Memory B cell (primary cell): Measurements from ENCODE around the gene LARP4.
"Not testable (repeated sequence)": the region's sequence is repeated elsewhere in the genome, so short reads cannot be mapped to it uniquely, and the experiment has no call there.

Source experiments
- ATAC-seq: fragments of 150-1000 bp; cut with Tn5 transposase; 2 replicates; pipeline ENCODE4 v1.10.0; 2021; ENCODE audit warnings: low read depth, mild to moderate bottlenecking, moderate library complexity
- DNase-seq, 2 donors: peaks; one replicate each; pipeline ENCODE4 v3.0.0; 2022; ENCODE audit warnings: low spot score in 2 of 2
- H3K27ac Mint-ChIP-seq: one replicate; pipeline ENCODE4 v1.8.0; 2022; ENCODE audit warnings: mild to moderate bottlenecking, moderate library complexity, mixed read lengths
- H3K27me3 Mint-ChIP-seq: one replicate; pipeline ENCODE4 v1.8.0; 2022; ENCODE audit warnings: mixed read lengths
- H3K36me3 Mint-ChIP-seq: one replicate; pipeline ENCODE4 v1.8.0; 2022; ENCODE audit warnings: mild to moderate bottlenecking, mixed read lengths
- H3K4me1 Mint-ChIP-seq: one replicate; pipeline ENCODE4 v1.8.0; 2022; ENCODE audit warnings: mixed read lengths
- H3K4me3 Mint-ChIP-seq: one replicate; pipeline ENCODE4 v1.8.0; 2022; ENCODE audit warnings: mild to moderate bottlenecking, moderate library complexity, mixed read lengths
- H3K9me3 Mint-ChIP-seq: one replicate; pipeline ENCODE4 v1.8.0; 2022; ENCODE audit warnings: mixed read lengths

LARP4 gene

DNA sequence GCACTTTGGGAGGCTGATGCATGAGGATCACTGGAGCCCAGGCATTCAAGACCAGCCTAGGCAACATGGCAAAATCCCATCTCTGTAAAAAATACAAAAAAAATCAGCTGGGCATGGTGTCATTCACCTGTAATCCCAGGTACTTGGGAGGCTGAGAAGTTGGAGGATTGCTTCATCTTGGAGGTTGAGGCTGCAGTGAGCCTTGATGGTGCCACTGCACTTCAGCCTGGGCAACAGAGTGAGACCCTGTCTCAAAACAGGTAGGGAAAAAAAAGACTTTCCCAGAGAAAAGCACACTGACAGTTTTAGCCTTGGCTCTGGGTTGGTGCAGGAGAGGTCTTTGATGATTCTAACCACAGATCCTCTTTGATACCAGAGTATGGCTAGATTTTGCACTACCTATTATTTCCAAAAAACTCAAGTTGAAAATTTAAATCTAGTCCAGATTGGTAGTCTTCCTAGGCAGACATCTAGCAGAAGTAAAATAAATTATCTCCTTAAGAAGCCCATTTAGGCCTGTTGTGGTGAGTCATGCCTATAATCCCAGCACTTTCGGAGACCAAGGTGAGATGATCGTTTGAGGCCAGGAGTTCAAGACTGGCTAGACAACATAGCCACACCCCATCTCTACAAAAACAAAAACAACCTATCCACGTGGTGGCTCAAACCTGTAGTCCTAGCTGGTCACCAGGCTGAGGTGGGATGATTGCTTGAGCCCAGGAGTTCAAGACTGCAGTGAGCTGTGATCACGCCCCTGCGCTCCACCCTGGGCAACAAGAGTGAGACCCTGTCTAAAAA lies 18.6 kb downstream of the LARP4 start:
- DNase-seq (no peak), ATAC-seq (no peak)
- Mint-ChIP-seq H3K27me3 (no peaks in the 10 kb centered on the region), H3K9me3 (no peaks in the 10 kb centered on the region), H3K4me3 (no peak overlapping the region), H3K36me3 (peaks cover 15% of the 10 kb centered on the region), H3K4me1 (peaks cover 15% of the 10 kb centered on the region), H3K27ac (peak overlapping the region; percentile 24)

DNA sequence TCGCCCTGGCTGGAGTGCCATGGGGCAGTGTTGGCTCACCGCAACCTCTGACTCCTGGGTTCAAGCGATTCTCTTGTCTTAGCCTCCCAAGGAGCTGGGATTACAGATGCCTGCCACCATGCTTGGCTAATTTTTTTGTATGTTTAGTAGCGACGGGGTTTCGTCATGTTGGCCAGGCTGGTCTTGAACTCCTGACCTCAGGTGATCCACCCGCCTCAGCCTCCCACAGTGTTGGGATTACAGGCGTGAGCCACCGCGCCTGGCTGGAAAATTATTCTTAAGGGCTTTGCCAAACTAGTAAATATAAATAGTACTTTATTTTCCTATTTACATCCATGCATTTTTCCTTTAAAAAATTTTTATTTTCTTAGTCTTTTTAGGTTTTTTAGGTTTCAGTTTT lies 22.2 kb downstream of the LARP4 start:
- H3K4me1 Mint-ChIP-seq: peaks cover 11% of the 10 kb centered on the region
- not testable (repeated sequence) for H3K36me3 Mint-ChIP-seq, DNase-seq, H3K9me3 Mint-ChIP-seq, ATAC-seq, H3K27ac Mint-ChIP-seq, H3K27me3 Mint-ChIP-seq, H3K4me3 Mint-ChIP-seq

DNA sequence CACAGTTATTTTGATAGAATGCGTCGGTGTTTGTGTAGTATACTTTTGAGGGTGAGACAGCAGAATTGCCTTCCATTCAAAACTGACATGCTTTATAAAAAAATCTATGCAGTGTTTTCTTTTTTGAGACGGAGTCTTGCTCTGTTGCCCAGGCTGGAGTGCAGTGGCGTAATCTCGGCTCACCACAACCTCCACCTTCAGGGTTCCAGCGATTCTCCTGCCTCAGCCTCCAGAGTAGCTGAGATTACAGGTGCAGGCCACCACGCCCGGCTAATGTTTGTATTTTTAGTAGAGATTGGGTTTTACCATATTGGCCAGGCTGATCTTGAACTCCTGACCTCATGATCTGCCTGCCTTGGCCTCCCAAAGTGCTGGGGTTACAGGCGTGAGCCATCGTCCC lies 22.7 kb downstream of the LARP4 start:
- not testable (repeated sequence) for ATAC-seq, H3K9me3 Mint-ChIP-seq, H3K36me3 Mint-ChIP-seq, H3K4me3 Mint-ChIP-seq, DNase-seq, H3K27me3 Mint-ChIP-seq, H3K27ac Mint-ChIP-seq
- H3K4me1 Mint-ChIP-seq: peaks cover 11% of the 10 kb centered on the region

DNA sequence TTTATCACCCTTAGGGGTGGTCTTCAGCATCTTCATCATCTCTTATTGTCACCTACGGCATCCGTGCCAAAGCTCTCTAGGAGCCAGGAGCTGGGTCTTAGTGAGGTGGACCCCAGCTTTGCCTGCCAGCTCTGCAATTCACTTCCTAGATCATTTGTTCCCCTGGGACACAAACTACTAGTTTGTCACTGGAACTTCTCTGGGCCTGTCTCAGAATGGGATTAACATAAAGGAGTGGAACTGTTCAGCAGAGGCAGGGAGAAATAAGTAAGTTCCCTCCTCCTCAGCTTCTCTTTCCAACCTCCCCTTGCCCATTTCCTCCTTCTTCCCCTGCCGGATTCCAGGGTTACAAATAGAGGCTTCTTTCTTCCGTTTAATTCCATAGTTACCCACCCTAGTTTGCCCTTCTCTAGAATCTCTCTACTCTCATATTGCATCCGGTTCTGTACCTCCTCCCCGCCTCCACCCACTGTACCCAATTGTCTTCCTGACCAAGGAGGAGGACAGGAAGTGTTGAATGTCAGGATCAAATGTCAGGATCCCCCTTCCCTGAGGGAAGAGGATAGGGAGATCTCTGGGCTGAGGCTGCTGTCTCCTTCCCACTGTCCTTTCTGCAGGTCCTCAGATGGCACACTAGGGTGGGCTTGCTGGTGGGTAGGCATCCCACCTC lies 25.0 kb downstream of the LARP4 start:
- Mint-ChIP-seq H3K4me3 (no peak overlapping the region), H3K27me3 (no peaks in the 10 kb centered on the region), H3K27ac (no peak overlapping the region), H3K9me3 (no peaks in the 10 kb centered on the region), H3K36me3 (peaks cover 7% of the 10 kb centered on the region), H3K4me1 (peaks cover 6% of the 10 kb centered on the region)
- DNase-seq: no peak
- ATAC-seq: no peak

DNA sequence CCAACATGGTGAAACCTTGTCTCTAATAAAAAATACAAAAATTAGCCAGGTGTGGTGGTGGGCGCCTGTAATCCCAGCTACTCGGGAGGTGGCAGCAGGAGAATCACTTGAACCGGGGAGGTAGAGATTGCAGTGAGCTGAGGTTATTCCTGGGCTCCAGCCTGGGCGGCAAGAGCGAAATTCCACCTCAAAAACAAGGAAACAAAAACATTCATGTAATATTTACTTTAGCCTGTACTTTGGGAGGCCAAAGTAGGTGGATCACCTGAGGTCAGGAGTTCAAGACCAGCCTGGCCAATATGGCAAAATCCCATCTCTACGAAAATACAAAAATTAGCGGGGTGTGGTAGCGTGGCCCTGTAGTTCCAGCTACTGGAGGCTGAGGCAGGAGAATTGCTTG lies 31.0 kb downstream of the LARP4 start:
- not testable (repeated sequence) for DNase-seq, H3K27me3 Mint-ChIP-seq, H3K4me1 Mint-ChIP-seq, H3K9me3 Mint-ChIP-seq, H3K4me3 Mint-ChIP-seq, H3K27ac Mint-ChIP-seq, ATAC-seq
- peaks cover 19% of the 10 kb centered on the region for H3K36me3 Mint-ChIP-seq

DNA sequence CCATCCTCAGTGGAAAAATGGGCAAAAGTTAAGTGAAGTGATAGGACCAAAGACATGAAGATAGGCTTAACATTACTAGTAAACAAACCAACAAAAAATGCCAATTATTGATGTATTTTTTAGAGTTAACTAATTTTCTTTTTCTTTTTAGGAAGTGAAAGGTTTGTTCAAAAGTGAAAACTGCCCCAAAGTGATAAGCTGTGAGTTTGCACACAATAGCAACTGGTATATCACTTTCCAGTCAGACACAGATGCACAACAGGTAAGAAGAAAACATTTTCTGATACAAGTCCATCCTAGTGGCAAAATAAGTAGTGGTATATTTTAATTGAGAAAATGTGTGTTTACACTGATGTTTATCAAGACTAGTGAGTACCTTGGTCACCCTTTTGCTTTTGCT lies 39.6 kb downstream of the LARP4 start:
- Mint-ChIP-seq H3K4me3 (no peak overlapping the region), H3K9me3 (no peaks in the 10 kb centered on the region), H3K27ac (peak overlapping the region; percentile 64), H3K36me3 (peaks cover 24% of the 10 kb centered on the region), H3K27me3 (no peaks in the 10 kb centered on the region), H3K4me1 (peaks cover 3% of the 10 kb centered on the region)
- ATAC-seq (no peak), DNase-seq (no peak)

DNA sequence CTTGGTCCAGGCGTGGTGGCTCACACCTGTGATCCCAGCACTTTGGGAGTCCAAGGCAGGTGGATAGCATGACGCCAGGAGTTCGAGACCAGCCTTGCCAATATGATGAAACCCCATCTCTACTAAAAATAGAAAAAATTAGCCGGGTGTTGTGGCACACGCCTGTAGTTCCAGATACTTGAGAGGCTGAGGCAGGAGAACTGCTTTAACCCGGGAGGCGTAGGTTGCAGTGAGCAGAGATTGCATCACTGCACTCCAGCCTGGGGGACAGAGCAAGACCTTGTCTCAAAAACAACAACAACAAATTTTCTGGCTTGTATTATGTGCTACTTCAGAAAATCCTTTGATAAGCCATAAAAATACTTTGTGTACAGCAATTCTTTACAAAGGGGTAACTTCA lies 41.1 kb downstream of the LARP4 start:
- no peaks in the 10 kb centered on the region for H3K27me3 Mint-ChIP-seq
- DNase-seq: no peak
- no peak overlapping the region for H3K4me3 Mint-ChIP-seq
- H3K4me1 Mint-ChIP-seq: peaks cover 3% of the 10 kb centered on the region
- no peak overlapping the region for H3K27ac Mint-ChIP-seq
- H3K36me3 Mint-ChIP-seq: peaks cover 21% of the 10 kb centered on the region
- no peaks in the 10 kb centered on the region for H3K9me3 Mint-ChIP-seq
- ATAC-seq: no peak

DNA sequence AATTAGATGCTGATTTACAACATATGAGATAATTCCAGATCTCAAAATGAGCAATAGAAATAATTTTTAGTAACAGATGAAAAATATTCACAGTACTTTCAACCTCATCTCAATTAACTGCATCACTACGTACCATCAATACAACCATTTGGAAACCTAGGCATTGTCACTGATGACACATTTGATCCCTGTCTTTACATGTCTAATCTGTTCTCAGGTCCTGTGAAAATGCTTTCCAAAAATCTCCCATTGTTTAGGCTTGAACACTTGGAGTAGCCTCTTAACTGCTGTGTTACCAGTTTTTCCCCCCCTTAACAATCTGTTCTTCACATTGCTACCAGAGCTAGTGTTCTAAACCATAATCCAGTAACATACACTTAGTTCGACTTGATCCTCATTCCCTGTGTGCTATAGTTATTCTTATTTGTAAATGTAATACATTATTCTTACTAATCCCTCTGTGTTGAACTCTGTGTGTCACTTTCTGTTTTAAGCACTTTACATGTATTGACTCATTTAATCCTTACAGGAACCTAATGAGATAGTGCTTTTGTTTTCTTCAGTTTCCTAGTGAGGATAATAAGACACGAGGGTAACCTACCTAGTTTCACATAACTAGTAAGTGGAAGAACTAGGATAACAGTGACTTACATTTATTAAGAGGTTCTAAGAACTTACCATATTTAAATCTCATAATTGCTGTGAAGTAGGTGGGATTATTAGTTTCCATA lies 41.7 kb downstream of the LARP4 start:
- DNase-seq: no peak
- no peak for ATAC-seq
- Mint-ChIP-seq H3K27me3 (no peaks in the 10 kb centered on the region), H3K4me3 (no peak overlapping the region), H3K27ac (peak overlapping the region; percentile 15), H3K9me3 (no peaks in the 10 kb centered on the region), H3K36me3 (peaks cover 22% of the 10 kb centered on the region), H3K4me1 (peaks cover 3% of the 10 kb centered on the region)

DNA sequence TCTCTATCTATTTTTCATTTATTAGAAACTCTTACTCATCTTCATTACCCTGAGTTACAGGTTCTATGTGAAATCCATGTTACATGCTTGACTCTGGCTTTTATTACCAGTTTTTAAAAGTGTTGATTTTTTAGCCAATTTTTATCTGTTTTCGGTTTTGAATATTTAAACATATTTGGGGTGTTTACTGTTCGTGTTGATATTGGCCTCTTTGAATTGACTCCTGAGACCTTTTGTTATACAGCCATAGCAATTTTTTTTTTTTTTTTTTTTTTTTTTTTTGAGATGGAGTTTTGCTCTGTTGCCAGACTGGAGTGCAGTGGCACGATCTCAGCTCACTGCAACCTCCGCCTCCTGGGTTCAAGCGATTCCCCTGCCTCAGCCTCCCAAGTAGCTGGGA lies 49.0 kb downstream of the LARP4 start:
- not testable (repeated sequence) for H3K4me1 Mint-ChIP-seq

DNA sequence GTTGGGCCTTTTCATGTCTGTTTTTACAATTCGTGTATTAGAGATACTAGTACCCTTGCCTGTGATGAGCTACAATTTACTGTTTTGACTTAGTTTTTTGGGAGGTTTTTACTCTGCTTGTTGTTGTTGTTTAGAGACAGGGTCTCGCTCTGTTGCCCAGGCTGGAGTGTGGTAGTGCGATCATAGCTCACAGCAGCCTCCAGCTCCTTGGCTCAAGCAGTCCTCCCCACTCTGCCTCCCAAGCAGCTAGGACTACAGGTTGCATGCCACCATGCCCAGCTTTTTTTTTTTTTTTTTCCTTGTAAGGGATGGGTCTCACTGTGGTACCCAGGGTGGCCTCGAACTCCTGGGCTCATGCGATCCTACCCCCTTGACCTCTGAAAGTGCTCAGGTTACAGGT lies 52.1 kb downstream of the LARP4 start:
- H3K36me3 Mint-ChIP-seq: peaks cover 26% of the 10 kb centered on the region
- DNase-seq (no peak), ATAC-seq (no peak)
- peaks cover 2% of the 10 kb centered on the region for H3K4me1 Mint-ChIP-seq
- no peak overlapping the region for H3K4me3 Mint-ChIP-seq
- H3K27ac Mint-ChIP-seq: no peak overlapping the region
- no peaks in the 10 kb centered on the region for H3K9me3 Mint-ChIP-seq
- H3K27me3 Mint-ChIP-seq: no peaks in the 10 kb centered on the region

More for the DNA sequence above, 49.0 kb downstream of the LARP4 start:
- not testable (repeated sequence) for H3K9me3 Mint-ChIP-seq, ATAC-seq, H3K4me3 Mint-ChIP-seq, H3K27ac Mint-ChIP-seq, DNase-seq, H3K27me3 Mint-ChIP-seq
- peaks cover 26% of the 10 kb centered on the region for H3K36me3 Mint-ChIP-seq

DNA sequence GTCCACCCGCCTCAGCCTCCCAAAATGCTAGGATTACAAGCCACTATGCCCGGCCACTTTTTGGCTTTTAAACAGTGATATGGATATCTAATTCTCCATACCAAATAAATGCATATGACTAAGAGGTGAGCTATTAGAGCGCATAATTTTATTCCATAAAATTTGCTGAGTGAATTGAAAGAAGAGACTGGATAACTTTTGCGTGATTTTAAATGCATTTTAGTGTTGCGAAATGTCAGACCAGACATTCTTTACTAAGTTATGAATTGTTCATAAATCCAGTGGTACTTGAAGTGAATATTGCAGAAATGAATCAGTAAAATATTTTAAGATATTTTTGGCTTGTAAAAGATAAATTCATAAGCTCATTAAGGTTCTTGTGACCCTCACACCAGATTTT lies 53.2 kb downstream of the LARP4 start:
- H3K36me3 Mint-ChIP-seq: peaks cover 20% of the 10 kb centered on the region
- H3K27ac Mint-ChIP-seq: no peak overlapping the region
- H3K4me3 Mint-ChIP-seq: no peak overlapping the region
- DNase-seq (no peak), ATAC-seq (no peak)
- H3K9me3 Mint-ChIP-seq: no peaks in the 10 kb centered on the region
- H3K4me1 Mint-ChIP-seq: peaks cover 2% of the 10 kb centered on the region
- no peaks in the 10 kb centered on the region for H3K27me3 Mint-ChIP-seq

DNA sequence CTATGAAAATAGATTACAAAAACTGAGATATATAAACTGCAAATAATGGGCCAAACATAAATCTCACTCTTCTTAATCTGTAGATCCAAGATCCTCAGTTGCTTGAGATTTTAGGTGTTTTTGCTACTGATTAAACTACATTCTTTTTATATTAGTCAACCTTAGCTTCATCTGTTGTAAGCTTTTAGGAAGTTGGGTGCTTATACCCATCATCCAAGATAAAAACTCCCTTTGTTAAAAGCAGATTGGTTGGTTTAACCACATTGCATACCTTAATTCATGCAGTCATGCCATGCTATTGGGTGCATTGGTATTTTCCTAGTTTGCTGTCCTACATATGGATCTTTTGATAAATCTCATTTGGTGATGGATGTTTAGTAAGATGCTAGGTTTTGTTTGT lies 57.9 kb downstream of the LARP4 start:
- Mint-ChIP-seq H3K36me3 (peaks cover 19% of the 10 kb centered on the region), H3K27ac (no peak overlapping the region), H3K9me3 (no peaks in the 10 kb centered on the region), H3K27me3 (no peaks in the 10 kb centered on the region), H3K4me3 (no peak overlapping the region), H3K4me1 (peaks cover 2% of the 10 kb centered on the region)
- ATAC-seq (no peak), DNase-seq (no peak)

DNA sequence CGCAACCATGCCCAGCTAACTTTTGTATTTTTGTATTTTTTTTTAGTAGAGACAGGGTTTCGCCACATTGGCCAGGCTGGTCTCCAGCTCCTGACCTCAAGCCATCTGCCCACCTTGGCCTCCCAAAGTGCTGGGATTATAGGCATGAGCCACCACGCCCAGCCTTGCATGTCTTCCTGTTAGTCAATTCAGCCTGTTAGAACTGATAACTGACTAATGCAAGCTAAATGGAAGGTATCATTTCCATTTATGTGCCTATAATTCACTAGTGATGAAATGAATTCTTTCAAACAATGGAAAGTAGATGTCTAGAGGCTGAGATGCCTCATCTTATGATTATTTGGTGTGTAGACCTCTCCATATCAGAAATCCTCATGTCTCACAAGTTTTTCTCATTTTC lies 66.8 kb downstream of the LARP4 start:
- no peaks in the 10 kb centered on the region for H3K27me3 Mint-ChIP-seq
- no peaks in the 10 kb centered on the region for H3K4me1 Mint-ChIP-seq
- peaks cover 34% of the 10 kb centered on the region for H3K36me3 Mint-ChIP-seq
- no peak overlapping the region for H3K27ac Mint-ChIP-seq
- DNase-seq: no peak
- no peaks in the 10 kb centered on the region for H3K9me3 Mint-ChIP-seq
- no peak overlapping the region for H3K4me3 Mint-ChIP-seq
- no peak for ATAC-seq

DNA sequence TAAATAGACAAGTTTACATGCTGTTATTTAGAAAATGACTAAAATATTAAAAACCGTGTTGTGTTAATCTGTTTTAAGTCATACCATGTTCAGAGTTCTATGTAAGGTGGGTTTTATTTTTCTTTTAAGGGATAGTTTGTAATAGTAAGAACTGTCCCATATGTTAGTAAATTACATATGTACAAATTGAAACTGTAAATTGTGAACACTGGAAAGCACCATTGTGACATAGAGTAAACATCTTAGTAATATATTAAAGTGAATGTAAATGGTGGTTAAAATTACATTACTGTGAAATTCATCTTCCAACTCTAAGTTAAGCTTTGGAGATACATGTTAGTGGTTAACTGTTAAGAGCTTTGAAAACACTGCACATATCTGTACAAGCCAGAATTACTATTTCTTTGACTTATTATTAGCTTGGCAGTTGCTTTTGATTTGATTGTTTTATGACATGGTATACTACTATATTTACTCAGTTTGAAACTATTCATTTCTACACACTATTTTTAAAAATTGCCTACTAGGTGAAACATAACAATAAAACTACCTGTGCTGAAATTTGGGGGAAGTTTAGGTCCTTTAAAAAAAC lies 76.7 kb downstream of the LARP4 start:
- no peak for DNase-seq
- no peaks in the 10 kb centered on the region for H3K27me3 Mint-ChIP-seq
- peaks cover 31% of the 10 kb centered on the region for H3K36me3 Mint-ChIP-seq
- no peaks in the 10 kb centered on the region for H3K9me3 Mint-ChIP-seq
- no peak for ATAC-seq
- no peak overlapping the region for H3K27ac Mint-ChIP-seq
- no peak overlapping the region for H3K4me3 Mint-ChIP-seq
- H3K4me1 Mint-ChIP-seq: no peaks in the 10 kb centered on the region
